Frontal cortex (tissue), 1 donor: ENCODE measurements around the gene RBM42. TPM values are rescaled to one million over a fixed set of nuclear protein-coding genes. Genes with fewer than 3 reads are reported as not detected.

Experiments used
- total RNA-seq: library from RNA; depleted of rRNA; stranded (reverse); fragments of >200 nt; gene quantifications from one replicate; pipeline ENCODE4 v1.2.3, GENCODE V29; 2014

The RBM42 gene
- total RNA-seq, 1 donor from 2014 or later = 21.6 TPM

Other genes with a start within 250 kb of the RBM42 start
- gene FFAR2, start 180.8 kb upstream of the RBM42 start, total RNA-seq = under 0.01 TPM
- gene KRTDAP, start 138.6 kb upstream of the RBM42 start, total RNA-seq = not detected
- under 0.01 TPM for gene DMKN, start 115.4 kb upstream of the RBM42 start, total RNA-seq
- gene SBSN, start 100.7 kb upstream of the RBM42 start, total RNA-seq = not detected
- not detected for gene GAPDHS, start 95.6 kb upstream of the RBM42 start, total RNA-seq
- 50.1 TPM for gene TMEM147, start 83.4 kb upstream of the RBM42 start, total RNA-seq
- not detected for gene ATP4A, start 65.4 kb upstream of the RBM42 start, total RNA-seq
- gene PMIS2, start 42.9 kb upstream of the RBM42 start, total RNA-seq = not detected
- 5.3 TPM for gene HAUS5, start 16.3 kb upstream of the RBM42 start, total RNA-seq
- 0.82 TPM for gene ETV2, start 12.7 kb downstream of the RBM42 start, total RNA-seq
- 210 TPM for gene COX6B1, start 19.3 kb downstream of the RBM42 start, total RNA-seq
- gene UPK1A, start 37.5 kb downstream of the RBM42 start, total RNA-seq = not detected
- not detected for gene ZBTB32, start 75.5 kb downstream of the RBM42 start, total RNA-seq
- 3.7 TPM for gene KMT2B, start 89.0 kb downstream of the RBM42 start, total RNA-seq
- 2.9 TPM for gene IGFLR1, start 113.4 kb downstream of the RBM42 start, total RNA-seq
- 9.4 TPM for gene U2AF1L4, start 116.4 kb downstream of the RBM42 start, total RNA-seq
- 5.7 TPM for gene PSENEN, start 116.6 kb downstream of the RBM42 start, total RNA-seq
- 9.0 TPM for gene LIN37, start 119.5 kb downstream of the RBM42 start, total RNA-seq
- gene HSPB6, start 128.0 kb downstream of the RBM42 start, total RNA-seq = under 0.01 TPM
- 3.3 TPM for gene PROSER3, start 129.1 kb downstream of the RBM42 start, total RNA-seq
- gene ARHGAP33, start 146.5 kb downstream of the RBM42 start, total RNA-seq = 52.6 TPM
- not detected for gene PRODH2, start 183.8 kb downstream of the RBM42 start, total RNA-seq
- gene NPHS1, start 223.5 kb downstream of the RBM42 start, total RNA-seq = 1.2 TPM
- gene KIRREL2, start 227.9 kb downstream of the RBM42 start, total RNA-seq = 0.41 TPM
- gene APLP1, start 239.5 kb downstream of the RBM42 start, total RNA-seq = 214 TPM